Activated naive CD8-positive, alpha-beta T cell treated with anti-CD3 and anti-CD28 coated beads for 36 hours (primary cell): Measurements from ENCODE around the gene CACYBP. TPM values are rescaled to one million over a fixed set of nuclear protein-coding genes. Genes with fewer than 3 reads are reported as not detected.

Experiments used
- DNase-seq: peaks from one replicate; pipeline ENCODE4 v3.0.0; 2021
- H3K27ac Mint-ChIP-seq: one replicate; pipeline ENCODE4 v1.8.0; 2022; ENCODE audit warnings: mild to moderate bottlenecking, moderate library complexity, mixed read lengths
- H3K27me3 Mint-ChIP-seq: one replicate; pipeline ENCODE4 v1.8.0; 2022; ENCODE audit warnings: mild to moderate bottlenecking, mixed read lengths
- H3K36me3 Mint-ChIP-seq: one replicate; pipeline ENCODE4 v1.8.0; 2021; ENCODE audit warnings: mild to moderate bottlenecking, mixed read lengths
- H3K4me1 Mint-ChIP-seq: one replicate; pipeline ENCODE4 v1.8.0; 2021; ENCODE audit warnings: mixed read lengths
- H3K4me3 Mint-ChIP-seq: one replicate; pipeline ENCODE4 v1.8.0; 2022; ENCODE audit warnings: mild to moderate bottlenecking, moderate library complexity, mixed read lengths
- H3K9me3 Mint-ChIP-seq: one replicate; pipeline ENCODE4 v1.8.0; 2022; ENCODE audit warnings: mixed read lengths
- total RNA-seq, 2 experiments: library from RNA; stranded (reverse); gene quantifications; one replicate each; pipeline ENCODE4 v1.2.3, GENCODE V29; 2021

CACYBP gene
- total RNA-seq, 2 experiments from 2014 or later: 345 to 385 TPM

GRCh38 chr1:174966008-174966572 is 33.7 kb upstream of the CACYBP start:
- no peaks in the 10 kb centered on the region for H3K27me3 Mint-ChIP-seq

GRCh38 chr1:174967845-174968705 is 31.7 kb upstream of the CACYBP start:
- H3K36me3 Mint-ChIP-seq: peaks cover 7% of the 10 kb centered on the region
- no peaks in the 10 kb centered on the region for H3K27me3 Mint-ChIP-seq
- H3K4me3 Mint-ChIP-seq: peak overlapping the region; percentile 51
- H3K9me3 Mint-ChIP-seq: no peaks in the 10 kb centered on the region
- peaks cover 74% of the 10 kb centered on the region for H3K4me1 Mint-ChIP-seq
- H3K27ac Mint-ChIP-seq: peak overlapping the region; percentile 86
- no peak for DNase-seq

More at GRCh38 chr1:174966008-174966572, 33.7 kb upstream of the CACYBP start:
- H3K4me3 Mint-ChIP-seq: peak overlapping the region; percentile 74
- no peak overlapping the region for H3K27ac Mint-ChIP-seq
- H3K4me1 Mint-ChIP-seq: peaks cover 61% of the 10 kb centered on the region
- H3K9me3 Mint-ChIP-seq: no peaks in the 10 kb centered on the region
- peaks cover 1% of the 10 kb centered on the region for H3K36me3 Mint-ChIP-seq
- DNase-seq: no peak

GRCh38 chr1:174968750-174969244 is 30.9 kb upstream of the CACYBP start:
- no peak for DNase-seq
- peaks cover 8% of the 10 kb centered on the region for H3K36me3 Mint-ChIP-seq
- peak overlapping the region; percentile 86 for H3K27ac Mint-ChIP-seq
- peaks cover 66% of the 10 kb centered on the region for H3K4me1 Mint-ChIP-seq
- no peaks in the 10 kb centered on the region for H3K27me3 Mint-ChIP-seq
- peak overlapping the region; percentile 42 for H3K4me3 Mint-ChIP-seq
- no peaks in the 10 kb centered on the region for H3K9me3 Mint-ChIP-seq

GRCh38 chr1:174969977-174970376 is 29.8 kb upstream of the CACYBP start:
- no peaks in the 10 kb centered on the region for H3K27me3 Mint-ChIP-seq
- no peaks in the 10 kb centered on the region for H3K9me3 Mint-ChIP-seq
- peak; percentile 32 for DNase-seq
- H3K27ac Mint-ChIP-seq: peak overlapping the region; percentile 70
- peaks cover 55% of the 10 kb centered on the region for H3K4me1 Mint-ChIP-seq
- peaks cover 13% of the 10 kb centered on the region for H3K36me3 Mint-ChIP-seq
- H3K4me3 Mint-ChIP-seq: peak overlapping the region; percentile 10

- Mint-ChIP-seq H3K36me3 (peaks cover 21% of the 10 kb centered on the region), H3K27me3 (no peaks in the 10 kb centered on the region), H3K9me3 (no peaks in the 10 kb centered on the region), H3K4me3 (no peak overlapping the region), H3K4me1 (peaks cover 46% of the 10 kb centered on the region), H3K27ac (no peak overlapping the region)
- no peak for DNase-seq
These were observed 28.3 kb upstream of the CACYBP start for GRCh38 chr1:174971466-174971865.

GRCh38 chr1:174971902-174972301 is 27.8 kb upstream of the CACYBP start:
- H3K4me1 Mint-ChIP-seq: peaks cover 49% of the 10 kb centered on the region
- H3K27me3 Mint-ChIP-seq: no peaks in the 10 kb centered on the region
- no peaks in the 10 kb centered on the region for H3K9me3 Mint-ChIP-seq
- no peak overlapping the region for H3K27ac Mint-ChIP-seq
- H3K36me3 Mint-ChIP-seq: peaks cover 23% of the 10 kb centered on the region
- DNase-seq: no peak
- no peak overlapping the region for H3K4me3 Mint-ChIP-seq

GRCh38 chr1:174974711-174975119 is 25.0 kb upstream of the CACYBP start:
- H3K36me3 Mint-ChIP-seq: peaks cover 28% of the 10 kb centered on the region
- no peak for DNase-seq
- no peak overlapping the region for H3K27ac Mint-ChIP-seq
- peaks cover 36% of the 10 kb centered on the region for H3K4me1 Mint-ChIP-seq
- H3K27me3 Mint-ChIP-seq: no peaks in the 10 kb centered on the region
- H3K4me3 Mint-ChIP-seq: no peak overlapping the region
- H3K9me3 Mint-ChIP-seq: no peaks in the 10 kb centered on the region

GRCh38 chr1:174975764-174976163 is 24.0 kb upstream of the CACYBP start:
- no peak overlapping the region for H3K4me3 Mint-ChIP-seq
- H3K9me3 Mint-ChIP-seq: no peaks in the 10 kb centered on the region
- H3K27me3 Mint-ChIP-seq: no peaks in the 10 kb centered on the region
- no peak for DNase-seq
- peaks cover 34% of the 10 kb centered on the region for H3K36me3 Mint-ChIP-seq
- H3K4me1 Mint-ChIP-seq: peaks cover 34% of the 10 kb centered on the region
- H3K27ac Mint-ChIP-seq: no peak overlapping the region

GRCh38 chr1:174976436-174977108 is 23.2 kb upstream of the CACYBP start:
- peaks cover 32% of the 10 kb centered on the region for H3K4me1 Mint-ChIP-seq
- H3K9me3 Mint-ChIP-seq: no peaks in the 10 kb centered on the region
- H3K27me3 Mint-ChIP-seq: no peaks in the 10 kb centered on the region
- no peak overlapping the region for H3K27ac Mint-ChIP-seq
- H3K36me3 Mint-ChIP-seq: peaks cover 36% of the 10 kb centered on the region
- no peak overlapping the region for H3K4me3 Mint-ChIP-seq
- DNase-seq: no peak

- H3K27ac Mint-ChIP-seq: no peak overlapping the region
- H3K4me1 Mint-ChIP-seq: peaks cover 21% of the 10 kb centered on the region
- no peaks in the 10 kb centered on the region for H3K9me3 Mint-ChIP-seq
- DNase-seq: no peak
- H3K4me3 Mint-ChIP-seq: no peak overlapping the region
- H3K27me3 Mint-ChIP-seq: no peaks in the 10 kb centered on the region
- peaks cover 34% of the 10 kb centered on the region for H3K36me3 Mint-ChIP-seq
These were observed 16.6 kb upstream of the CACYBP start for GRCh38 chr1:174982971-174983689.

GRCh38 chr1:174984952-174985351 is 14.8 kb upstream of the CACYBP start:
- no peak for DNase-seq
- H3K27me3 Mint-ChIP-seq: no peaks in the 10 kb centered on the region
- peaks cover 37% of the 10 kb centered on the region for H3K36me3 Mint-ChIP-seq
- H3K9me3 Mint-ChIP-seq: no peaks in the 10 kb centered on the region
- no peak overlapping the region for H3K27ac Mint-ChIP-seq
- H3K4me1 Mint-ChIP-seq: peaks cover 37% of the 10 kb centered on the region
- no peak overlapping the region for H3K4me3 Mint-ChIP-seq

GRCh38 chr1:174988539-174988938 is 11.2 kb upstream of the CACYBP start:
- Mint-ChIP-seq H3K4me3 (no peak overlapping the region), H3K4me1 (peaks cover 28% of the 10 kb centered on the region), H3K27ac (no peak overlapping the region), H3K36me3 (peaks cover 10% of the 10 kb centered on the region), H3K9me3 (no peaks in the 10 kb centered on the region), H3K27me3 (no peaks in the 10 kb centered on the region)
- no peak for DNase-seq

- Mint-ChIP-seq H3K36me3 (peaks cover 10% of the 10 kb centered on the region), H3K27me3 (no peaks in the 10 kb centered on the region), H3K27ac (peak overlapping the region; percentile 65), H3K9me3 (no peaks in the 10 kb centered on the region), H3K4me1 (peaks cover 28% of the 10 kb centered on the region), H3K4me3 (no peak overlapping the region)
- no peak for DNase-seq
These were observed 10.8 kb upstream of the CACYBP start for GRCh38 chr1:174988986-174989385.

GRCh38 chr1:174989536-174990220 is 10.1 kb upstream of the CACYBP start:
- Mint-ChIP-seq H3K27me3 (no peaks in the 10 kb centered on the region), H3K27ac (peak overlapping the region; percentile 65), H3K4me1 (peaks cover 28% of the 10 kb centered on the region)

More at GRCh38 chr1:174989536-174990220, 10.1 kb upstream of the CACYBP start:
- Mint-ChIP-seq H3K36me3 (peaks cover 10% of the 10 kb centered on the region), H3K9me3 (no peaks in the 10 kb centered on the region), H3K4me3 (peak overlapping the region; percentile 54)
- no peak for DNase-seq
